GM18867 (cell line): ENCODE measurements around the gene GNAT2.

Experiments
- ATAC-seq: cut with Tn5 transposase; IDR thresholded peaks from one replicate; pipeline ENCODE4 v1.9.1; 2021; ENCODE audit warnings: mild to moderate bottlenecking, moderate library complexity; ENCODE audit not compliant: unreplicated experiment

Gene GNAT2

DNA sequence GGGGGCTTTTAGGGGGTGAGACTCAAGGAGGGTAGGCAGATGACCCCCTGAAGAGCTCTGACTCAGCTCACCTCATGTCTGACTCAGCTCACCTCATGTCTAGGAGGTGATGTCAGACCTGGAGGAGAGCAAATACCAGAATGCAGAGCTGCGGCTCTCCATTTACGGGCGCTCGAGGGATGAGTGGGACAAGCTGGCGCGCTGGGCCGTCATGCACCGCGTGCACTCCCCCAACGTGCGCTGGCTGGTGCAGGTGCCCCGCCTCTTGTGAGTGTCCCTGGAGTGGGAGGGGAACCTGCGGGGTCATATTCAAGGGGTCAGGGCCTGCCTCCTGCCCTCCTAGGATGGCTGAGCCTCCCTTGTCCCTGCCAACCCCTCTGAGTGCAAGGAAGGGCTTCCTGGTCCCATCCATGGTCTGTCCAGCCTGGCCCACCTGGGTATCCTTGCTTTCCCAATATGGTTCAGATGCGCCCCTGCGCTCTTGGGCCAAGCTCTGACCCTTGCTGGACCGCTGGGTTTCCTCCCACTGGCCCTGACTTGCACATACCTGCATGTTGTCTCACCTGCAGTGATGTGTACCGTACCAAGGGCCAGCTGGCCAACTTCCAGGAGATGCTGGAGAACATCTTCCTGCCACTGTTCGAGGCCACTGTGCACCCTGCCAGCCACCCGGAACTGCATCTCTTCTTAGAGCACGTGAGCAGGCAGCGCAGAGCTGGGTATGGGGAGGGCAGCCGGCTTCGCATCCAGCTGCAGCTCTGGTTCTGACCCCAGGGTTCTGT is 9.3 kb upstream of the GNAT2 start:
- no peak for ATAC-seq

DNA sequence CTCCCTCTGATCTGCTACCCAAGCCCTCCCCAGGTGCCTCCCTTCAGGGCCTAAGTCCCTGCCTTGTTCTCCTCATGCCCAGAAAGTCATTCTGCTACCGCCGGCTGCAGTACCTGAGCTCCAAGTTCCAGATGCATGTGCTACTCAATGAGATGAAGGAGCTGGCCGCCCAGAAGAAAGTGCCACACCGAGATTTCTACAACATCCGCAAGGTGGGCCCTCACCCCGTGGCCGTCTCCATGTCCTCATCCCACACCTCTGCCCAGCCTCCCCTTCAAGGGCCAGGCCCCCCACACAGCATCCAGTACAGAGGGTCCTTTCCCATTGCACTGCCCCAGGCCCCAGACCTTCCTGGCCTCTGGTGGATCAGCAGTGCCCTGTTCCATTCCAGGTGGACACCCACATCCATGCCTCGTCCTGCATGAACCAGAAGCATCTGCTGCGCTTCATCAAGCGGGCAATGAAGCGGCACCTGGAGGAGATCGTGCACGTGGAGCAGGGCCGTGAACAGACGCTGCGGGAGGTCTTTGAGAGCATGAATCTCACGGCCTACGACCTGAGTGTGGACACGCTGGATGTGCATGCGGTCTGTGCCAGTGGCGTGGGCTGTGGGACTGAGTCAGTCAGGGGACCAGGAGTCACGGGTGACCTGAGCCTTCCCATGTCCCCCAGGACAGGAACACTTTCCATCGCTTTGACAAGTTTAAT is 8.4 kb upstream of the GNAT2 start:
- ATAC-seq, result no peak

DNA sequence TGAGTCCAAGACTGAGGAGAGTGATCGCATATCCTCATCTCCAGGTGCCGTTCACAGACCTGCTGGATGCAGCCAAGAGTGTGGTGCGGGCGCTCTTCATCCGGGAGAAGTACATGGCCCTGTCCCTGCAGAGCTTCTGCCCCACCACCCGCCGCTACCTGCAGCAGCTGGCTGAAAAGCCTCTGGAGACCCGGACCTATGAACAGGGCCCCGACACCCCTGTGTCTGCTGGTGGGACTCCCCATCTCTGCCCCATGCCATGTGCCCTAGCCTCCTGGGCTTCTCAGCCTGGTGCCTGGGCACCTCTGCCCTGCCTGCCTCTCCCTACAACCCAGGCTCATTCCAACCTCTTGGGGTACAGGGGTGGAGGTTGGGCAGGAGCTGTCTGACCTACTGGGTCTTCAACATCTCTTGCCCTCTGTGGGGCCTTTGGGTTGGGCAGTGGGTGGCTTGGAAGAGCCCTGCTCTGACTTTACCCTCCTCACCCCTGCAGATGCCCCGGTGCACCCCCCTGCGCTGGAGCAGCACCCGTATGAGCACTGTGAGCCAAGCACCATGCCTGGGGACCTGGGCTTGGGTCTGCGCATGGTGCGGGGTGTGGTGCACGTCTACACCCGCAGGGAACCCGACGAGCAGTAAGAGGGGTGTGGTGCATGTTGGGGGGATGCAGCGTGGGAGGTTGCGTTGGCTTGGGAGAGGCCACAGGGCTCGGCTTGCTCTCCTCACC is 7.4 kb upstream of the GNAT2 start:
- no peak for ATAC-seq

DNA sequence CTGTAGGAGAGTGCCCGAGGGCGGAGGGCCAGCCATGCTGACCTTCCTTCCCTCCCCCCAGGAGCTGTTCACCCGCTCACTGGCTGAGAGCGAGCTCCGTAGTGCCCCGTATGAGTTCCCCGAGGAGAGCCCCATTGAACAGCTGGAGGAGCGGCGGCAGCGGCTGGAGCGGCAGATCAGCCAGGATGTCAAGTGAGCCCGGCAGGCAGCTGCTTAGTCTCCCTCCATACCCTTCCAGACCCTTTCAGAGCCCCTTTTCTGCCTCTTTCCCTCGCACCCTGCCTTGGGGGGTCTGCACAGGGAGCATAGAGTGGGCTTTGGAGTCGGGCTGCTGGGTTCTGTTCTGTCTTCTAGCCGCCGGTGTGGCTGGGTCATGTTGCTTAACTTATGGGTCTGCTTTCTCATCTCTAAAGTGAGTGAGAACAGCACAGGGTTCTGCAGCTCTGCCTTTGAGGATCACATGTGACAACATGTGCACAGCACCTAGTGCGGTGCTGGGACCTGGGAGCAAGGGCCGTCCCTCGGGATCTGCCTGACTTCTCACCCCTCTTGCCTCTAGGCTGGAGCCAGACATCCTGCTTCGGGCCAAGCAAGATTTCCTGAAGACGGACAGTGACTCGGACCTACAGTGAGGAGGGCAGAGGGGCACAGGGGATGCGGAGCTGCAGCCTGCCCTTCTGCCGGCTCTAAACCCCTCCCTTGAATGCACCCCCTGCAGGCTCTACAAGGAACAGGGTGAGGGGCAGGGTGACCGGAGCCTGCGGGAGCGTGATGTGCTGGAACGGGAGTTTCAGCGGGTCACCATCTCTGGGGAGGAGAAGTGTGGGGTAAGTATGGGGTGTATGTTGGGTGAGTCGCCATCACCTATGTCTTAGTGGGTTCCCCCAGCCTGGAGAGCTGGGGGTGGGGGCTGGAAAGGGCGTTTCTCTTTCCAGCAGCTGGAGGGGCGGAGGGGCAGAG is 6.5 kb upstream of the GNAT2 start:
- ATAC-seq, result no peak

DNA sequence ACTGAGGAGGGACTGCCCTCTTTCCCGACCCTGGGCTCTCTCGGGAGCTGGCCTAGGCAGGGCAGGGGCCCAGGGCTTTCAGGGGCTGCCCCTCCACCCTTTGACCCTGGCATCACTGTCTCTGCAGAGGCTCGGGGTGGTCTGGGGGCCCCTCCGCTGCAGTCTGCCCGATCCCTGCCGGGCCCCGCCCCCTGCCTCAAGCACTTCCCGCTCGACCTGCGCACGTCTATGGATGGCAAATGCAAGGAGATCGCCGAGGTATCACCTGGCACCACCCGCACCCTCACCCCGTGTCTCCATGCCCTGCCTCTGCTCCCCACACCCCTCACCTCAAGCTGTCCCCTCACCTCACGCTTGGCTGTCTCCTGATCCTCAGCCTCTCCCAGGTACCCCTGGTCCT is 5.8 kb upstream of the GNAT2 start:
- ATAC-seq, result no peak

DNA sequence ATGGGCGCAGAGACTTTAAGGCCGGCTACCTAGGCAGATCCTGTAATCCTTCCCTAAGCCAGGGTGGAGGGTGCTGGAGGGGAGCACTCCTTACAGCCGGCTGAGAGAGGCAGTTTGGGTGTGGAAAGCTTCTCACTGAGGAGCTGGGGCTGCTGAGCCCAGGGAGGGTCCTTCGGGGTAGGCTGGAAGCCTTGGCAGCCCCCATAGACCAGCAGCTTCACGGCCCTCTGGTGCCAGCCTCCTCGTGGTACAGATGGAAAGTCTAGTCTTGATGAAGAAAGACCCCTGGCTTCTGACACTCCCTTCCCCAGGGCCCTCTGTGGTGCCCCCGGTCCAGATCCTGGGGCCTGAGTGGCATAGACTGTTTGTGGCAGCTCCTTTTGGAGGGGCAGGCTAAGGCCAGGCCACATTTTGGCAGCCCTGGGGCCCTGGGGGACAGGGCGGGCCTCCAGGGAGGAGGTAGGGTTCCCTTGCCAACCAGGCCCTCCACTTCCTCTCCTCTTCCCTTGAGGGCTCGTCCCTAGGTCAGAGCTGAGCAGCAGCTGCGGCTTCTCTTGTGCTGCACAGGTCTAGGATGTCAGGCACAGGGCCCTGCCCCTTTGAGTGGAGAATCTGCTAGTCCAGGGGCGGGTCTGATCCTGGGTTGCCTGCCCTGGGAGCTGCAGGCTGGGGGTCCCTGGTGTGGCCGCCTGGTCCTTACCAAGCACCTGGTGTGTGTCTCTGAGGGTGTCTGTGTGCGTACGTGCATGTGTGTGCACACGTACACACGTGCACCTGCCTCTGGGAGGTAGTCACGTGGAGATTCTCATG is 5.0 kb upstream of the GNAT2 start:
- no peak for ATAC-seq

DNA sequence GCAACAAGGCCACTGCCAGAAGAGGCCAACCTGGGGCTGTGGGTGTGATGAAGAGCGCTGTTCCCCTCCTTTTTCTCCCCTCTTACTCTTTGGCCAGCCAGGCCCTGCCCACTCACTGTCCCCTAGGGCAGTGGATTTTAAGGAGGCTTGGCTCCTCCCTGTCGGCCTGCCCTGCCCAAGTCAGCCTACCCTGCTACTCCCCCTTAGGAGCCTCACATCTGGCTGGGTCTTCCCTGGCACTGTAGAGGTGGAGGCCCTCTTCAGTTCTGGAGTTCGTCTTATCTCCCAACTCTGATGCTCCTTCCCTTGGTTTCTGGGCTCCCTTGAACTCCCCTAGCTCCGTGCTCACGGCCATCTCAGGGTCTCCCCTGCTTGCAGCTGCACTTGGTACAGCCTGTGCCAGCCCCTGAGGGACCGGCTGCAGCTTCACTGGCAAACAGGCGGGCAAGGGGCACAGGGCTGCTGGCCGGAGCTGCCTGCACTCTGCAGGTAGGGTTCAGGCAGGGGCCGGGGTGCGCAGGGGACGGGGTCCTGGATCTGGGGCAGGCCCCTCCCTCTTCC is 4.3 kb upstream of the GNAT2 start:
- ATAC-seq, result no peak

DNA sequence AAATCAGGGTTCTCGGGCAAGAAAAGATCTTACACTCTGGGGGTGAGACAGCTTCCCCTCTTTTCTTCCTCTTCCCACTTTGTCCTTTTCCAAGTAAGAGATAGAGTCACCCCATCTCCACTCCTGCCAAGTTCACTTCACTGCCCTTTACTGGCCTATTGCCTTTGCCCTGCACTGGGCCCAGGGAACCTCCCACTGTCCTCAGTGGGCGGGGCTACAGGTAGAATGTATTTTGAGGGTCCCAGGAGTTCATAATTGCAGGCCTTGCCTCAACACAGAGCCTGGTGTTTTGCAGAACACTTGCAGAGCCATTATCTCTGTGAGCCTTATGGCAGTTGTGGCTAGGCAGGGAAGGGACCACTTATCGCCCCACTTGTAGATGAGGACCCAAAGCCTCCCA is 3.5 kb upstream of the GNAT2 start:
- no peak for ATAC-seq

DNA sequence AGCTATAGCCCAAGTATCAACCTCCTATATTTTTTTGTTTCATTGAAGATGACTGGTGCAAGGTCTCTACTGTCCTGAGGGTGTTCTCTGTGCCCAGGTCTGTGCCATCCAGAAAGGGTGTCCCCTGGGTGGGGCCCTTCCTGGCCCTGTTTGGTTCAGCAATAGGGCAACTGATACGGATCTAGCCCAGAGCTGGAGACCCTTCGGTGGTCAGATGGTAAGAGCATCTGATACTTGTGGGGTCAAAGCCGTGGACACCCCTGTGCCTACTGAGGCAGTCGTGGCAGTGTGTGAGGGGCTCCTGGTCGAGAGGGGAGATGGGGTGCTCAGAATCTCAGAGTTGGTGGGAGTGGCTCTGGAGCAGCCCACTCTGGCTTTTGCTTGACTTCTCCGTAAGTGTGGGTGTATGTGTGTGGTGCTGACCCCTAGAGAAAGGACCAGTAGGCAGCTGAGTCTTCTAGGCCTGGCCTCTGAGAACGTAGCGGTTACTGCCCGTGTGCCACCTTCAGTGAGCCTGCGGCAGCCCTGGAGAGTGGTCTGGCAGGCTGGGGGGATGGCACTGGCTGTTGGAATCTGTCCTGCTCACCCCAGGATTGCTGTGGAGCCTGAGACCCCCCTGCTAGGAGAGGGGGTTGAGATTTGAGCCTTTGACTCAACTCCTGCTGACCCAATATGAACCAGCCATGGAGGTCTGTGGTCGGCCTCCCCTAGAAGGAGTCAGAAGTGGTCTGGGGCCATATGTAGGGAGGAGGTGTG is 2.9 kb upstream of the GNAT2 start:
- no peak for ATAC-seq

DNA sequence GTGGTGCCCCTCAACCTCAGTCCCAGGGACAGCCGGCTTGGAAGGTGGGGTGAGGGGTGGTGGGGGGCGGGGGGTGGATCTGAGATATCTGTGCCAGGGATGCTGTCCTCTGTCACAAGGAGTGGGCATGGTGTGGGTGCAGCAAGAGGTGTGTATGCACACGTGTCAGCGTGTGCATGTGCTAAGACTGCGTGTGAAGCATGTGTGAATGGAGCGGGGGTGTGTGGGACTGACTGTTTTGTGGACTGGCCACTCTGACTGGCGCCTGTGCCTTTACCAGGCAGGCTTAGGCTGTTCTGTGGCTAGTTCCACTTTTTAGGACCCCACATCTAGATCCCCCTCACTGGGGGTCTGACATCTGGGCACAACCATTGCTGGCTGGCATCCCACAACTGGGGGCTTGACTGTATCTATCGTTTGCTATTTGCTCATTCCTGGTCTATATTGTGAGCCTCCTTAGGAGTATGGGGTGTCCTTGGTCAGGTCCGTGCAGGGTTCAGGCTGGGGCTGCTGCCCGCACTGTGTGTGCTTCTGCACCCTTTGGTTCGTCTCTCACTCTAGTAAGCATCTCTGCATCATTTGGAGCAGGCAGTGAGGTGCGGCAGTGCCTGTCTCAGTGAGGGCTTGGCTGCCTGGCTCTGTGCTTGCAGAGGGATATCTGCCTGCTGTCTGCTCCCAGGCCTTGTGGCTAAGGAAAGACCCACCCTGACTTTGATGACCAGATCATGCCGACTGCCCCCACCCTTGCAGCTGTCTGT is 2.1 kb upstream of the GNAT2 start:
- ATAC-seq, result no peak

DNA sequence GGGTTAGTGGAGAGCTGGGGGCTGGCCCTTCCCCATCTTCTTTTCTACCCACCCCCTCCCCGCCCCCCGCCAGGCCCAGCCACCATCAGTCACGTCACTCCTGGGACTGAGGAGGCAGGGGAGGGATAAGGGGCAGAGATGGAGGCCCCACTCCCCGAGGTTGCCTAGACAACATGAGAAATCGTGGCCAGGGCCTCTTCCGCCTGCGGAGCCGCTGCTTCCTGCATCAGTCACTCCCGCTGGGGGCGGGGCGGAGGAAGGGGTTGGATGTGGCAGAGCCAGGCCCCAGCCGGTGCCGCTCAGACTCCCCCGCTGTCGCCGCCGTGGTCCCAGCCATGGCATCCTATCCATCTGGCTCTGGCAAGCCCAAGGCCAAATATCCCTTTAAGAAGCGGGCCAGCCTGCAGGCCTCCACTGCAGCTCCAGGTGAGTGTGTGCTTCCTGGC is 1.4 kb upstream of the GNAT2 start:
- peak; percentile 79 for ATAC-seq

DNA sequence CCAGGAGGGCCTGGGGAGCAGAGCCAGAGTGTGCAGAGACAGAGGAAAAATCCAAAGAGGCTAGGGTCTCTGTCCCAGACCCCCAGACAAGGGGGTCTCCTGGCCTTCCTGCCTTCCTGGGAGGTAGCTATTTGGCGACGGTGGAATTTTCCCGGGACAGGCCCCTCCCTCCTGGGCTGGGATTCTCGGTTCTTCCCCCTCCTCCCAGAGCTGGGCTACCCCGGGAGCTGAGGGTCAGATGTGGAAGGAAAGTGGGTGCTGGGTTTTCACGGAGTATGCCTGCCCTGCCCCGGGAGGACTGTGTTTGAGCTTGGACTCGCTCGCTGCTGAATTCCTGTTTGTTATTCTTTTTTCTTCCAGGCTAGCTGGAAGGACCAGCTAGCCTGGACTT is 980 bp upstream of the GNAT2 start:
- no peak for ATAC-seq

DNA sequence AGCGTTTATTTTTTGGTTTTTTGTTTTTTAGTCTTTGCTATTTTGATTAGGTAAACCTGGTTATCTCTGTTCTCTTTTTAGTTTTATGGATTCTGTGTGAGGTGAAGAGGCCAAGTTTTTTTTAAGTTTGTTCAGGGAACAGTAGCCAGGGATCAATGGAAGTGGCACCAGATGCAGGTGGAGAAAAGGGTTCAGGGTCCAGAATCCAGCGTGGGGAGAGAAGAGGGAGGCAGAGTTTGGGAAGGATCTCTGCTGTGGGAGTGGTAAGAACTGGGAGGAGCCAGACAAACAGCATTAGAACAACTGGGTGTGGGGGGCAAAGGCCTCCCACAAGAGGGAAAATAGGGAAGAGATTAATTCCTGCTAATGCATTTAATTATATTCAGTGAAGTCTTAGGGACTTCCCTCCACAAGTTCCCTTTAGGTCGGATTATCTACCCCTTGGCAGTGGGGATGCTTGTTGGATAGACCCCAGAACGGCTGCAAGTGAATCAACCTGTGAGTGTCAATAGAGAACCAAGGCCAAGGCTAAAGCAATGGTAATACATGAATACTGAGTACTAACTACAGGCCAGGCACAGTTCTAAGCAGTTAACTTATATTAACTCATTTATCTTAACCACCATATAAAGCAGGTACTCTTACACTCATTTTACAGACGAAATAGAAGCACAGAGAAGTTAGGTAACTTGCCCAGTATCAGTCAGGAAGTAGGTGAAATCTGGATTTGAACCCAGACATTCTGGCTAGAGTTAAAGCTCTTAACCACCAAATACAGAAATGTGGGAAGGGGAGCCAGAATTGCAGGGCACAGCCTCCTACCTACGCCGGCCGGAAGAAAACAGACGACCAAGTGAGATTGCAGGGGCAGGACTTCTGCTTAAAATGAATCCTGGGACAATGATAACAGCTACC is 498 bp downstream of the GNAT2 start:
- no peak for ATAC-seq

DNA sequence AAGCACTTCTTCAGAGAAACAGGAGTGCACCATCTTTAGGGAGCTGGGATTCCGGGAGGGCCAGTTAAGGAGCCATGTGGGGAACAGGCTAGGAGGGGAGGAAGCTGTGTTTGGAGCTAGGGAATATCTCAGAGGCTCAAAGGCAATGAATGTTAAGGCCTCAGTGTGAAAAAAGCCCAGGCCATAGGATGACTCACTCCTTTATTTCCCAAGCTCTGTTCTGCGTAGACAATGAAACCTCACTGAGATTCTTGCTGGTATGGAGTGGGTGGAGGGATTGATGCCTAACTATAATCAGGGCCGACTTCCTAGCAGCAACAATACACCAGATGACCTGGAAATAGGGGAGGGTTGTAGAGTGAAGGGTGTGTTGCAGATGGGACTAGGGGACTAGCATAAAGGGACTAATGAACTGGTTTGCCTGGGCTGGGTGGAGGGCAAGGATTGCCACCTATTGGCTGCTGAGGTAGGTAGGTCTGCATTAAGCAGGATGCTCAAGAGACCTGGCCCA is 2.1 kb downstream of the GNAT2 start:
- no peak for ATAC-seq

DNA sequence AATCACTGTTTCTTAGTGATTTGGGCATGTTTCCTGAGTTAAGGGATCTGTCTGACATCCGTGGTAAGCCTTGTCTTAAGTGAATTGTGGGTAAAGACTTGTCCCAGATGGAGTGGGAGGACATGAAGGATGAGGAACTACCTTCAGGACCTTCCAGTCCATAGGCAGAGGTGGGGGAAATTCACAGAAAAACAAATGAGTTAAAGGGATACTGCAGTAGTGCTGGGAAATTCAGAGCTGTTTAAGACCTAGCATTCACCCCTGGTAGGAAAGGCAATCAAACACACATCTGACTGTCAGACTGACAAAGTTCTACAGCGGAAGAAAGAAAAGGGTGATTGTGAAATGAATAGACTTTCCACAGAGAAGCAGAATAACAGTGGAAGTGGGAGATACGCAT is 3.0 kb downstream of the GNAT2 start:
- ATAC-seq, result no peak

DNA sequence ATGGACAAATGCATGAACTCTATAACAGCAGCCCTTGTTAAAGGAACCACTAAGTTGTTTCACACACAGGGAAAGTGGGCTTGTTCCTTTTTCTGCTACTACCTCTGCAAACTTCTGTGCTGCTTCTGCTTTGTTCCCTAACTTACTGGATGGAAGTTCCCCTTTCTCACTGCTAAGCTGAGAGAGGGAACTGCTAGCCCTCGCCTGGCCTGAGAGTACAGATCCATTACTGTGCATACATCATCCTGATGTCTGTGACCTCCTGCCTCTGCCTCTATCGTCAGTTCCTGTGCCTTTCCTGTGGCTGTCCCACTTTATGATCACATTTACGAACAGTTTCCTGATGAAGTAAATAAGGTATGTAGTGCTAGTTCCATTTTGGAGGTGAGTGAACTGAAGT is 3.5 kb downstream of the GNAT2 start:
- ATAC-seq, result no peak
